HepG2 (cell line): ENCODE data around the gene SLC6A8. TPM values are rescaled to one million over a fixed set of nuclear protein-coding genes. Genes with fewer than 3 reads are reported as not detected.

Source experiments
- ATAC-seq: fragments of 200-7000 bp; cut with Tn5 transposase; 3 replicates; pipeline ENCODE4 v1.9.1; 2020; ENCODE audit warnings: mild to moderate bottlenecking, moderate library complexity
- BruUV-seq: library from RNA; stranded (reverse); fragments of 400-500 nt; replicated peaks from 2 replicates; lab custom pipeline; 2021; lab: Mats Ljungman, UMichigan
- CTCF ChIA-PET: fragments of 300-600 bp; formaldehyde crosslinking; extraction: SDS; loops from one replicate; lab custom pipeline; 2021; ENCODE audit warnings: low total read pairs, inconsistent platforms, low intra/inter-chr PET ratio; lab: Yijun Ruan, JAX
- POLR2A ChIA-PET: fragments of 350-600 bp; sonication (Branson Sonifier 250); formaldehyde crosslinking; loops from one replicate; lab custom pipeline; 2020; ENCODE audit warnings: antibody characterized with exemption, inconsistent platforms; lab: Yijun Ruan, JAX
- DNase-seq: peaks from one replicate; pipeline ENCODE4 v3.0.0-alpha.2; 2015; ENCODE audit warnings: low spot score
- FAIRE-seq: peaks from 3 replicates; lab custom pipeline; 2011; peaks lifted over from hg19 to GRCh38; lab: Jason Lieb, UNC
- H2AFZ ChIP-seq: one replicate; pipeline ENCODE4 v1.6.1; 2011; ENCODE audit warnings: low read length, inconsistent platforms
- H3K27ac ChIP-seq: fragments of 300-600 bp; 3 replicates; pipeline ENCODE4 v1.8.0; 2011; ENCODE audit warnings: mixed run types, mild to moderate bottlenecking, mixed read lengths, low read length, inconsistent platforms; ENCODE audit not compliant: insufficient read depth; ENCODE audit errors: extremely low read length
- H3K27me3 ChIP-seq, 2 experiments: fragments of 200-600 bp in 1 of 2; 2 replicates in 1 of 2; 3 replicates in 1 of 2; pipeline versions ENCODE4 v1.6.0 to v1.8.0; 2011; ENCODE audit warnings: low read length in 2 of 2, mild to moderate bottlenecking in 2 of 2, moderate library complexity in 2 of 2, inconsistent platforms in 1 of 2; ENCODE audit not compliant: insufficient read depth in 2 of 2, control insufficient read depth in 1 of 2
- H3K36me3 ChIP-seq, 2 experiments: fragments of 200-600 bp in 1 of 2; replicated peaks in 1 of 2; 2 replicates in 1 of 2; 3 replicates in 1 of 2; pipeline versions ENCODE4 v1.5.1 to v1.8.0; 2011; ENCODE audit warnings: low read length in 2 of 2, inconsistent platforms in 1 of 2; ENCODE audit not compliant: insufficient read depth in 2 of 2, control insufficient read depth in 1 of 2
- H3K4me1 ChIP-seq: 2 replicates; pipeline ENCODE4 v1.5.1; 2012; ENCODE audit warnings: low read length, inconsistent platforms; ENCODE audit not compliant: insufficient read depth
- H3K4me2 ChIP-seq: 2 replicates; pipeline ENCODE4 v1.6.0; 2011; ENCODE audit warnings: low read depth, low read length, inconsistent platforms
- H3K4me3 ChIP-seq, 3 experiments: fragments of 200-600 bp in 1 of 3; sonication (generic), shearing (Covaris generic) in 1 of 3; replicated peaks in 1 of 3; 2 replicates each; pipeline ENCODE4 v1.5.1; 2011 to 2016; ENCODE audit warnings: low read length in 3 of 3, inconsistent platforms in 2 of 3, low read depth in 2 of 3, mild to moderate bottlenecking in 2 of 3, control low read depth in 1 of 3, mixed read lengths in 1 of 3; ENCODE audit not compliant: insufficient read depth in 1 of 3
- H3K79me2 ChIP-seq: one replicate; pipeline ENCODE4 v1.6.1; 2011; ENCODE audit warnings: low read length, inconsistent platforms; ENCODE audit not compliant: insufficient read depth
- H3K9ac ChIP-seq: 2 replicates; pipeline ENCODE4 v1.6.0; 2011; ENCODE audit warnings: mild to moderate bottlenecking, low read depth, low read length, inconsistent platforms; ENCODE audit not compliant: insufficient read depth
- H3K9me3 ChIP-seq: 2 replicates; pipeline ENCODE4 v1.5.1; 2012; ENCODE audit warnings: mild to moderate bottlenecking, low read length
- H4K20me1 ChIP-seq: 2 replicates; pipeline ENCODE4 v1.6.0; 2011; ENCODE audit warnings: inconsistent platforms, mild to moderate bottlenecking, low read length, moderate library complexity; ENCODE audit not compliant: insufficient read depth
- AGO2 ChIP-seq: fragments of 200-400 bp; formaldehyde crosslinking; optimal IDR thresholded peaks from 2 replicates; pipeline ENCODE3; 2017; ENCODE audit warnings: mild to moderate bottlenecking, low read depth, low read length, moderate library complexity
- CENPX ChIP-seq: sonication (generic); formaldehyde crosslinking; IDR thresholded peaks from 2 replicates; pipeline ENCODE4 v1.9.0; 2021; ENCODE audit warnings: mild to moderate bottlenecking, missing genetic modification reagents, moderate library complexity
- HCFC1 ChIP-seq: fragments of 150-350 bp; IDR thresholded peaks from 2 replicates; pipeline ENCODE4 v1.6.1; 2014; ENCODE audit warnings: low read depth, low read length
- HDAC2 ChIP-seq: sonication (generic); formaldehyde crosslinking; IDR thresholded peaks from 2 replicates; pipeline ENCODE4 v1.4.0; 2020; ENCODE audit warnings: missing genetic modification reagents
- HNF4G ChIP-seq, 2 experiments: sonication (generic) in 1 of 2; formaldehyde crosslinking in 1 of 2; IDR thresholded peaks; 2 replicates each; pipeline versions ENCODE4 v1.4.0 to v1.6.1; 2011 to 2020; ENCODE audit warnings: borderline replicate concordance in 2 of 2, low read depth in 2 of 2, mild to moderate bottlenecking in 2 of 2, low read length in 1 of 2, missing genetic modification reagents in 1 of 2, moderate library complexity in 1 of 2
- MTA3 ChIP-seq: sonication (generic); formaldehyde crosslinking; IDR thresholded peaks from 2 replicates; pipeline ENCODE4 v1.4.0; 2020; ENCODE audit warnings: missing genetic modification reagents
- NFE2L2 ChIP-seq: fragments of 150-350 bp; IDR thresholded peaks from 2 replicates; pipeline ENCODE4 v1.6.1; 2014; ENCODE audit warnings: low read length
- NFKB2 ChIP-seq: sonication (generic); formaldehyde crosslinking; IDR thresholded peaks from 2 replicates; pipeline ENCODE4 v1.4.0; 2020; ENCODE audit warnings: missing genetic modification reagents, borderline replicate concordance
- RBM39 ChIP-seq: fragments of 200-400 bp; formaldehyde crosslinking; IDR thresholded peaks from one replicate; pipeline ENCODE4 v1.6.1; 2018; ENCODE audit warnings: antibody characterized with exemption, mild to moderate bottlenecking, low read depth, low read length; ENCODE audit not compliant: poor library complexity, severe bottlenecking
- RFXANK ChIP-seq: IDR thresholded peaks from 2 replicates; pipeline ENCODE4 v1.6.1; 2016
- ZBTB8A ChIP-seq: sonication (generic); formaldehyde crosslinking; IDR thresholded peaks from 2 replicates; pipeline ENCODE4 v1.4.0; 2020; ENCODE audit warnings: mild to moderate bottlenecking, low read depth, missing genetic modification reagents, borderline replicate concordance
- ZNF143 ChIP-seq: sonication (generic); formaldehyde crosslinking; IDR thresholded peaks from 2 replicates; pipeline ENCODE4 v1.4.0; 2020; ENCODE audit warnings: missing genetic modification reagents
- ZNF3 ChIP-seq: IDR thresholded peaks from 2 replicates; pipeline ENCODE4 v1.7.0; 2017; ENCODE audit warnings: inconsistent platforms
- ZNF549 ChIP-seq: sonication (generic); formaldehyde crosslinking; IDR thresholded peaks from 2 replicates; pipeline ENCODE4 v1.5.0; 2020; ENCODE audit warnings: missing genetic modification reagents
- ZNF563 ChIP-seq: sonication (generic); formaldehyde crosslinking; IDR thresholded peaks from 2 replicates; pipeline ENCODE4 v1.8.0; 2022; ENCODE audit warnings: mild to moderate bottlenecking, moderate library complexity, missing genetic modification reagents
- ZNF570 ChIP-seq: sonication (generic); formaldehyde crosslinking; IDR thresholded peaks from 2 replicates; pipeline ENCODE4 v1.4.0; 2020; ENCODE audit warnings: mild to moderate bottlenecking, missing genetic modification reagents, borderline replicate concordance
- ZNF747 ChIP-seq: sonication (generic); formaldehyde crosslinking; IDR thresholded peaks from 2 replicates; pipeline ENCODE4 v1.8.1; 2023; ENCODE audit warnings: missing genetic modification reagents, mild to moderate bottlenecking, borderline replicate concordance
- ZNF768 ChIP-seq: sonication (generic); formaldehyde crosslinking; IDR thresholded peaks from 2 replicates; pipeline ENCODE4 v1.4.0; 2020; ENCODE audit warnings: missing genetic modification reagents
- WGBS: methylation state at CpG from one replicate; pipeline ENCODE4 v1.1.6; 2017; ENCODE audit warnings: low lambda C conversion rate; 5-methylcytosine and 5-hydroxymethylcytosine counted together
- in situ Hi-C: cut with HindIII; loops from 2 replicates; pipeline ENCODE4 v1.10.0; 2017; ENCODE audit warnings: low pct_unique_long_range_greater_than_20kb; ENCODE audit not compliant: extremely low pct_ligation_motif_present
- intact Hi-C: fragments of 100-400 bp; cut with micrococcal nuclease; formaldehyde crosslinking; loops from one replicate; pipeline ENCODE4 v1.10.0; 2022; ENCODE audit not compliant: unreplicated experiment
- polyA plus RNA-seq, 8 experiments: library from polyadenylated mRNA; depleted of rRNA in 3 of 8; stranded (reverse) in 7 of 8; unstranded in 1 of 8; fragments of >200 nt; fragmentation: Illumina TruSeq in 4 of 8; extraction: Trizol in 4 of 8; gene quantifications; 2 replicates each; pipeline versions ENCODE4 v1.2.1 to v1.2.3, GENCODE V29; 2011 to 2016; ENCODE audit warnings: low read depth in 4 of 8, missing spikeins in 1 of 8, mixed read lengths in 1 of 8; ENCODE audit not compliant: insufficient read depth in 1 of 8
- total RNA-seq, 5 experiments: library from RNA; depleted of rRNA; stranded (reverse); fragments of >200 nt; fragmentation: Illumina TruSeq; extraction: Trizol; gene quantifications; 2 replicates each; pipeline ENCODE4 v1.2.3, GENCODE V29; 2016; ENCODE audit warnings: low read depth in 1 of 5
- TF ChIP-seq, protein P1 (sequence below): sonication (generic); formaldehyde crosslinking; IDR thresholded peaks from 2 replicates; pipeline ENCODE4 v1.5.0; 2020; ENCODE audit warnings: mild to moderate bottlenecking, low read depth, missing genetic modification reagents, borderline replicate concordance
- TF ChIP-seq, protein P2 (sequence below): sonication (generic); formaldehyde crosslinking; IDR thresholded peaks from 2 replicates; pipeline ENCODE4 v1.5.0; 2020; ENCODE audit warnings: mild to moderate bottlenecking, missing genetic modification reagents, moderate library complexity
- TF ChIP-seq, protein P3 (sequence below): sonication (generic); formaldehyde crosslinking; IDR thresholded peaks from 2 replicates; pipeline ENCODE4 v1.4.0; 2020; ENCODE audit warnings: missing genetic modification reagents
- TF ChIP-seq, protein P4 (sequence below): fragments of 450-650 bp; IDR thresholded peaks from 2 replicates; pipeline ENCODE4 v1.6.1; 2017

Gene SLC6A8
- total and polyA plus RNA-seq, 2 of the 13 experiments (the other 11 are each of a cell fraction or from before 2014, with no cell fraction given): 13.9 to 176 TPM

DNA sequence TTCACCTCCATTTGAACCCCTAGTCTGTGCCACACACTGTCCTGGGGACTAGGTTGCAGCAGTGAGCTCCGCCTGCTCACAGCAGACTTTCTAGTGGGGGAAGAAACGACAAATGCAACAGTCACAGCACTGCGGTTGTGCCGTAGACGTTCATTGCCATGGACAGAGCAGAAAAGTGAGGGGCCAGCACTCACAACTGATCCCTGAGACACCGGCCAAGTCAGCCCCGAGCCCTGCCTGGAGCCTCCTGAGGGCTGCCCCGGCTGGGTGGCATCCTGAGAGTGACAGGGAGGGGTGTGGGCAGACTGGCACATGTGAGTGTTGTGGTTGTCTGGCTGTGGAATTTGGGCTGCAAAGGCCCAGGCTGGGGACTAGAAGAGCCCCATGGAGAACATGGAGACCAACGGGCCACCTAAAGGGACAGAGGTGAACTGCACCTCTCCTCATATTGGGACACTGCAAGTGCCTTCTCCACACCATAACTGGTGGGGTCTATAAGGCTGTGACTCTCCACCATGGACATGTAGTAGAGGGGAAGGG, 36.1 kb upstream of the SLC6A8 start:
- no peak overlapping the region for H3K27ac ChIP-seq
- H3K36me3 ChIP-seq: peaks cover 0 to 3% of the 10 kb centered on the region in 2 experiments; a peak in 1 of 5 replicates
- no peak overlapping the region for H3K9ac ChIP-seq
- ChIA-PET CTCF (interaction anchor here (0.7 to 1.2 kb wide), 2 partner anchors 41 to 97 kb away, joined by 3 read pairs; no protein-coding TSS in a partner anchor), POLR2A (interaction anchor here (3.3 to 15.1 kb wide), 3 partner anchors 10 to 40 kb away, joined by 10 to 596 read pairs (median 96); no protein-coding TSS in a partner anchor)
- peaks cover 31% of the 10 kb centered on the region for H3K4me1 ChIP-seq
- no CpG with 5 or more reads among the region's 9 CpGs for WGBS
- H3K4me2 ChIP-seq: no peak overlapping the region
- in situ Hi-C loops (loop anchor here (25.0 kb wide), 1 partner anchor 689 kb away; no protein-coding TSS in a partner anchor), intact Hi-C loops (no loop called here)
- H2AFZ ChIP-seq: no peak overlapping the region
- DNase-seq: peak; percentile 65
- peak; percentile 95 for FAIRE-seq
- no TSS peak for BruUV-seq
- H3K27me3 ChIP-seq: no peaks in the 10 kb centered on the region; a peak in 1 of 5 replicates
- H4K20me1 ChIP-seq: peaks cover 14% of the 10 kb centered on the region; the same call in 1 of the 2 replicates
- peak; percentile 74 for ATAC-seq
- no peak overlapping the region for H3K4me3 ChIP-seq
- no peaks in the 10 kb centered on the region for H3K9me3 ChIP-seq
- peaks cover 16% of the 10 kb centered on the region for H3K79me2 ChIP-seq
- TF ChIP-seq ZNF549 (CRISPR knock-in tag): no peak
- no peak for TF ChIP-seq HCFC1
- TF ChIP-seq MTA3 (CRISPR knock-in tag): no peak
- no peak for TF ChIP-seq ZNF3
- peak; percentile 29; the same call in 1 of the 2 replicates for TF ChIP-seq NFKB2 (CRISPR knock-in tag)
- TF ChIP-seq ZNF143 (CRISPR knock-in tag): no peak
- TF ChIP-seq, protein P1, sequence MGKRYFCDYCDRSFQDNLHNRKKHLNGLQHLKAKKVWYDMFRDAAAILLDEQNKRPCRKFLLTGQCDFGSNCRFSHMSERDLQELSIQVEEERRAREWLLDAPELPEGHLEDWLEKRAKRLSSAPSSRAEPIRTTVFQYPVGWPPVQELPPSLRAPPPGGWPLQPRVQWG: no peak
- no peak for TF ChIP-seq ZNF563 (CRISPR knock-in tag)
- TF ChIP-seq, protein P2, sequence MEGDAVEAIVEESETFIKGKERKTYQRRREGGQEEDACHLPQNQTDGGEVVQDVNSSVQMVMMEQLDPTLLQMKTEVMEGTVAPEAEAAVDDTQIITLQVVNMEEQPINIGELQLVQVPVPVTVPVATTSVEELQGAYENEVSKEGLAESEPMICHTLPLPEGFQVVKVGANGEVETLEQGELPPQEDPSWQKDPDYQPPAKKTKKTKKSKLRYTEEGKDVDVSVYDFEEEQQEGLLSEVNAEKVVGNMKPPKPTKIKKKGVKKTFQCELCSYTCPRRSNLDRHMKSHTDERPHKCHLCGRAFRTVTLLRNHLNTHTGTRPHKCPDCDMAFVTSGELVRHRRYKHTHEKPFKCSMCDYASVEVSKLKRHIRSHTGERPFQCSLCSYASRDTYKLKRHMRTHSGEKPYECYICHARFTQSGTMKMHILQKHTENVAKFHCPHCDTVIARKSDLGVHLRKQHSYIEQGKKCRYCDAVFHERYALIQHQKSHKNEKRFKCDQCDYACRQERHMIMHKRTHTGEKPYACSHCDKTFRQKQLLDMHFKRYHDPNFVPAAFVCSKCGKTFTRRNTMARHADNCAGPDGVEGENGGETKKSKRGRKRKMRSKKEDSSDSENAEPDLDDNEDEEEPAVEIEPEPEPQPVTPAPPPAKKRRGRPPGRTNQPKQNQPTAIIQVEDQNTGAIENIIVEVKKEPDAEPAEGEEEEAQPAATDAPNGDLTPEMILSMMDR (CRISPR knock-in tag): peak; percentile 52
- no peak for TF ChIP-seq HDAC2 (CRISPR knock-in tag)
- no peak for TF ChIP-seq HNF4G (IDR thresholded peaks at IDR 0.05; ENCODE audit: borderline replicate concordance, low read depth, low read length)
- no peak for TF ChIP-seq HNF4G (CRISPR knock-in tag; IDR thresholded peaks at IDR 0.05; ENCODE audit: borderline replicate concordance, low read depth)
- no peak for TF ChIP-seq ZNF570 (CRISPR knock-in tag)
- no peak for TF ChIP-seq ZBTB8A
- peak; percentile 91 for TF ChIP-seq AGO2
- no peak for TF ChIP-seq CENPX (CRISPR knock-in tag)
- TF ChIP-seq, protein P3, sequence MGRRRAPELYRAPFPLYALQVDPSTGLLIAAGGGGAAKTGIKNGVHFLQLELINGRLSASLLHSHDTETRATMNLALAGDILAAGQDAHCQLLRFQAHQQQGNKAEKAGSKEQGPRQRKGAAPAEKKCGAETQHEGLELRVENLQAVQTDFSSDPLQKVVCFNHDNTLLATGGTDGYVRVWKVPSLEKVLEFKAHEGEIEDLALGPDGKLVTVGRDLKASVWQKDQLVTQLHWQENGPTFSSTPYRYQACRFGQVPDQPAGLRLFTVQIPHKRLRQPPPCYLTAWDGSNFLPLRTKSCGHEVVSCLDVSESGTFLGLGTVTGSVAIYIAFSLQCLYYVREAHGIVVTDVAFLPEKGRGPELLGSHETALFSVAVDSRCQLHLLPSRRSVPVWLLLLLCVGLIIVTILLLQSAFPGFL (CRISPR knock-in tag): no peak
- no peak for TF ChIP-seq RBM39
- TF ChIP-seq RFXANK (CRISPR knock-in tag): no peak
- no peak for TF ChIP-seq NFE2L2
- TF ChIP-seq ZNF768 (CRISPR knock-in tag): no peak
- TF ChIP-seq, protein P4, sequence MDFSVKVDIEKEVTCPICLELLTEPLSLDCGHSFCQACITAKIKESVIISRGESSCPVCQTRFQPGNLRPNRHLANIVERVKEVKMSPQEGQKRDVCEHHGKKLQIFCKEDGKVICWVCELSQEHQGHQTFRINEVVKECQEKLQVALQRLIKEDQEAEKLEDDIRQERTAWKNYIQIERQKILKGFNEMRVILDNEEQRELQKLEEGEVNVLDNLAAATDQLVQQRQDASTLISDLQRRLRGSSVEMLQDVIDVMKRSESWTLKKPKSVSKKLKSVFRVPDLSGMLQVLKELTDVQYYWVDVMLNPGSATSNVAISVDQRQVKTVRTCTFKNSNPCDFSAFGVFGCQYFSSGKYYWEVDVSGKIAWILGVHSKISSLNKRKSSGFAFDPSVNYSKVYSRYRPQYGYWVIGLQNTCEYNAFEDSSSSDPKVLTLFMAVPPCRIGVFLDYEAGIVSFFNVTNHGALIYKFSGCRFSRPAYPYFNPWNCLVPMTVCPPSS: no peak
- TF ChIP-seq ZNF747 (CRISPR knock-in tag): no peak
